NCI-H526 (cell line): ENCODE data around the gene ITPR3.

Experiments
- DNase-seq, 2 experiments: peaks; one replicate each; lab custom pipeline; 2025; lab: John Stamatoyannopoulos, UW

Gene ITPR3

GRCh38 chr6:33670086-33670660 lies 49.1 kb downstream of the ITPR3 start:
- DNase-seq = no peak

DNA sequence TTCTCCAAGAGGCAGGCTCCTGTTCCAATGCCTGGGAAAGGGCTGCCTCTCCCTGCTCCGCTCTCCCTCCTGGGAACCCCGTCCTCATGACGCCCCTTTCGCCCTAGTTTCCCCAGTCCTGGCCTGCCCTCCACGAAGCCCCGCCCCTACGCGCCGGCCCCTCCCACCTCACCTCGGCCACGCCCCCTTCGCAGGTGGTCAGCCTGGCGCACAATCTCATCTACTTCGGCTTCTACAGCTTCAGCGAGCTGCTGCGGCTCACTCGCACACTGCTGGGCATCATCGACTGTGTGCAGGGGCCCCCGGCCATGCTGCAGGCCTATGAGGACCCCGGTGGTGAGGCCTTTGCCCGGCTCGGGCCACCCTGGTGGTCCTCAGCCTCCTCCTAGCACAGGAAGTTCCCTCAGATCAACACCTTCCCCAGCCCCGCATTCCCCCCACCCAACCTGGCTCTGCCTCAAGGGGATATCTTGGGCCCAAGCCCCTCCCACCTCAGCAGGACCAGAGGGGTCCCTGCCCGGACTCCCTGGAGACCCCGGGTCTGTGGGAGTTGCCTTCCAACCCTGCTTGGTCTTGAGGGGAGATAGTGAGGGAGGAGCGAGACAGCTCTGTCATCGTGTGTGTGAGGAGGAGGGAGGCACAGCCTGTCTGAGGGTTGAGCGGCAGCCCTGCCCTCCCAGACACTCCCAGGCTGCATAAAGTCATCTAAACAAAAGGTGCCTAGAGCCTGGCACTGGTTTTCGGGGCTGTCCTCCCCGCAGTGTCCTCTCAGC lies 50.0 kb downstream of the ITPR3 start:
- DNase-seq = no peak

DNA sequence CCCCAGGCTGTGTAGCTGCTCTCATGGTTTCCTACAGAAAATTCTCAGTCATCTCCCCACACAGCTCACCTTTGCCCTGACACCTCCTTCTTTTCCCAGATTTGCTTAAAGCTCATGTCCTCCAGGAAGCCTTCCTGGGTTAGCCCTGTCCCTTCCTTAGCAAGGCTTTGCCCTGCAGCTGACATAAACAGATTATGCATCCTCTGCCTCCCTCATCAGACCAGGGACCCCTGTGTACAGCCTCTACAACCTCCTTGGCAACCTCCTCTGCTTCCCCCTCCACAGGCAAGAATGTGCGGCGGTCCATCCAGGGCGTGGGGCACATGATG lies 50.6 kb downstream of the ITPR3 start:
- no peak for DNase-seq

- DNase-seq = no peak
Measured at GRCh38 chr6:33672808-33673207, 51.7 kb downstream of the ITPR3 start.

GRCh38 chr6:33673851-33674250 lies 52.7 kb downstream of the ITPR3 start:
- DNase-seq = no peak

DNA sequence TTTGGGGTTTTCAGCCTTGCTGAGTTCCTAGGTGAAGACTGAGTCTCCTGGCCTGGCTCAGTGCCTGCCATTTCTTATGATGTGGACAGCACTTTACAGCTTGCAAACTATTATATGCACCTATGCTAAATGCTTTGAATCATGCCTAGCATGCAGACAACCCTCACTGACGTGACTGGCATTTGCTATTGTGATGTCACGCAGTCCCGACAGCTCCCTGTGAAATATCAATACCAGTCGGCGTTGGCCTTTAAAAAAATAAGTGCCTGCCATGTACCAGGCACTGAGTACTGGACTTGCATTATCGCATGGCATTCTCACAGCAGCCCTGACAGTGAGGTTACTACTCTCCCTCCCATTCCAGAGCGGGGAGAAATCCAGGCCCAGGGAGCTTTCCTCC lies 54.8 kb downstream of the ITPR3 start:
- DNase-seq = no peak

DNA sequence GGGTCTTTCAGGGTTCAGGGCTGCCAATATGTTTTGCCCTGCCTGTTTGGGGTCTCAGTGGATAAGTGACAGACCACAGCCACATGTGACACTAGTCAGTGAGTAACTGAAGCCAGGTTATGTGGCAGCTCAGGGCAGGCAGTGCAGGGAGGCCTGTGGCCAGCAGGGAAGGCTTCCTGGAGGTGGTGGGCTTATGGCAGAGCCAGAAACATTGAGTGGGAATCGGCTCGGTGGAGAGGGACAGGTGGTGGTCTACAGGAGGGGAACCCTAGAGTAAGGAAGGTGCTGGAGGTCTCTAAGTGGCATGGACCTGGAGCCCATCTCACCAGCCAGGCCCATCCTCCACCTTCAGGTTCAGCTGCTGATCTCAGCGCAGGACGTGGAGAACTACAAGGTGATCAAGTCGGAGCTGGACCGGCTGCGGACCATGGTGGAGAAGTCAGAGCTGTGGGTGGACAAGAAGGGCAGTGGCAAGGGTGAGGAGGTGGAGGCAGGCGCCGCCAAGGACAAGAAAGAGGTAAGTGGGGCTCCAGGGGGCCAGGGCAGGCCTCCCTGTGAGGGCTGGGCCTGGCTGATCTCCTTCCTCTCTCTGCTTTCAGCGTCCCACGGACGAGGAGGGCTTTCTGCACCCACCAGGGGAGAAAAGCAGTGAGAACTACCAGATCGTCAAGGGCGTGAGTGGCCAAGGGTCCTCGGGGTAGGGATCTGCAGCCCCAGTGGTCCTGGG lies 55.5 kb downstream of the ITPR3 start:
- DNase-seq = no peak

- no peak for DNase-seq
Measured at GRCh38 chr6:33677143-33677660, 56.1 kb downstream of the ITPR3 start.

GRCh38 chr6:33677689-33678088 lies 56.6 kb downstream of the ITPR3 start:
- DNase-seq = no peak

DNA sequence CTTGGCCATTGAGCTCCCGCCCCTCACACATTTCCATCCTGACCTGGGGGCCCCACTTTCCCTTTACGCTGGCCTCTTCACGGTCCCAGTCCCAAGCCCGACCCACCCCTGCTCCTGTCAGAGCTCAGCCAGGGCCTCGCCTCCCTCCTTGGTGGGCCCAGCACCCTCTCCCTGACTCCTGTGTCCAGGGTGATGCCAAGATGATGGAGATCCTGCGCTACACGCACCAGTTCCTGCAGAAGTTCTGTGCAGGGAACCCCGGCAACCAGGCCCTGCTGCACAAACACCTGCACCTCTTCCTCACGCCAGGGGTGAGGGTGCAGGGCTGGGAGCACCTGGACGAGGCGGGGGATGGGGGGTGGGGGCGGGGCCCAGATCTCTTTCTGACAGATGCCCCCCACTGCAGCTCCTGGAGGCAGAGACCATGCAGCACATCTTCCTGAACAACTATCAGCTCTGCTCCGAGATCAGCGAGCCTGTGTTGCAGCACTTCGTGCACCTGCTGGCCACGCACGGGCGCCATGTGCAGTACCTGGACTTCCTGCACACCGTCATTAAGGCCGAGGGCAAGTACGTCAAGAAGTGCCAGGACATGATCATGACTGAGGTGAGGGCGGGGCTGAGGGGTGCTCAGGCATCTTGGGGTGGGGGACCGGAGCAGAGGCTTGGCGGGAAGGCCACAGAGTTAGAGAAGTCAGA lies 57.3 kb downstream of the ITPR3 start:
- no peak for DNase-seq

- no peak for DNase-seq
Measured at GRCh38 chr6:33678932-33679490, 57.9 kb downstream of the ITPR3 start.

DNA sequence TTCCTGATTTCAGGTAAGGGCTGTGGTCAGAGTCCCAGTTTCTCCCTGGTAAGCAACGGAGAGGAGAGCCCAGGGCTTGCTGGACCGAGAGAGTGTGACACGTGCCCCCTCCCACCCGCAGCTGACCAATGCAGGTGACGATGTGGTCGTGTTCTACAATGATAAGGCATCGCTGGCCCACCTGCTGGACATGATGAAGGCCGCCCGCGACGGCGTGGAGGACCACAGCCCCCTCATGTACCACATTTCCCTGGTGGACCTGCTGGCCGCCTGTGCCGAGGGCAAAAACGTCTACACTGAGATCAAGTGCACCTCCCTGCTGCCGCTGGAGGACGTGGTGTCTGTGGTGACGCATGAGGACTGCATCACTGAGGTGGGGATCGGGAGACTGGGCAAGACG lies 58.6 kb downstream of the ITPR3 start:
- no peak for DNase-seq

DNA sequence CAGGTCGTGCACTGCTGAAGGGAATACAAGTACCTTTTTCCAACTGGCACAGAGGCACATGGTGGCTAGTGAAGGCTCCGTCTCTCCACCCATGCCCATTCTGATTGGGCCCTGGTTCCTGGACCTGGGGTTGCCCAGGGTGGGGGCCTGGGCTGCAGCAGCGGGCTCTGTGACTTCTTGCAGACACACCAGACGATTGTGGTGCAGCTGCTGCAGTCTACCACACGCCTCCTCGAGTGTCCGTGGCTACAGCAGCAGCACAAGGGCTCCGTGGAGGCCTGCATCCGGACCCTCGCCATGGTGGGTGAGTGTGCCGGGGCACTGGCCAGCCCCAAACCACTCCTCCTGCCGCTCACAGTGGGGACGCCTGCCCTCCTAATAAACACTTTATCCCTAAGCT lies 61.2 kb downstream of the ITPR3 start:
- DNase-seq = no peak

DNA sequence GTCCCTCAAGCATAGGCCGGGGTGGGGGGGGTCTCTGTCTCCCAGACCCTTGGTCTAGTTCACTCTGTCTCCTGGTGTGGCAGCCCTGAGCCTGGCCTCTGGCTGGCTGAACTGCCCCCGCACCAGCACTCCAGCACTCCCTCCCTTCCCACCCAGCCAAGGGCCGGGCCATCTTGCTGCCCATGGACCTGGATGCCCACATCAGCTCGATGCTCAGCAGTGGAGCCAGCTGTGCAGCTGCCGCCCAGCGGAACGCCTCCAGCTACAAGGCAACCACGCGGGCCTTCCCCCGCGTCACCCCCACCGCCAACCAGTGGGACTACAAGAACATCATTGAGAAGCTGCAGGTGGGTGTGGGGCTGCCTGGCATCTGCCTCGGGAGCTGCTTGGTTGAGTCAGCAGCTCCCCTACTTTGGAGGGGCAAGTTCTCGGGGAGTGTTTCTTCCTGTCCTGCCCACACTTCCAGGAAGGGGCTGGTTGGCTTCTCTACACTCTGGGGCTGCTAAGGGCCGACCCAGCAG lies 62.0 kb downstream of the ITPR3 start:
- DNase-seq = peak in 1 of 2 experiments; percentile 20

DNA sequence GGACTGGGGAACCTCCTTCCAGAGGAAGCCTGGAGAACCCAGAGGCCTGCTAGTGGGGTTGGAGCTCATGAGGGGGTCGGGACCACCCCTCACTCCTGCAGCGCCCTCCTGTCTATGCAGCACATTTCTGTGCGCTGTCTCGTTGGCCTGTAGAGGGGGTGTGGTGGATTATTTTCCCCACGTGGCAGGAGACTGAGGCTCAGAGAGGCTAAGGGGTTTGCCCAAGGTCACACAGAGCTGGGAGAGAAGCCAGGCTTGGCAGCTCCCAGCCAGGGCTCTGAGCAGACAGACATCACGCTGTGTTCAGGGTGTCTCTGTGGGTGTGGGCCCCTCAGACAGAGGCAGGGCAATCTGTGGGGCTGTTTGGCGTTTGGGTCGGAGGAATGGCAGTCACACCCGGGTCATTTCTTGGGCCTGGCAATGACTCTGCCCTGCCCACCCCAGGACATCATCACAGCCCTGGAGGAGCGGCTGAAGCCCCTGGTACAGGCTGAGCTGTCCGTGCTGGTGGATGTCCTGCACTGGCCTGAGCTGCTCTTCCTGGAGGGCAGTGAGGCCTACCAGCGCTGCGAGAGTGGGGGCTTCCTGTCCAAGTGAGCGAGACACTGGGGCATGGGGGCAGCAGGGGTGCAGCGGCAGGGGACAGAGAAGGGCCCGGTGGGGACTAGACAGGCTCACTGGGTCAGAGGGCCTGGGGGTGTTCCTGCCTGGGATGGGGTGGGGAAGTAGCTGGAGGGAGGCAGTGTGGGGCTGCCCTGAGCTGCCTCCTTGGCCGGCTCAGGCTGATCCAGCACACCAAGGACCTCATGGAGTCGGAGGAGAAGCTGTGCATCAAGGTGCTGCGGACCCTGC lies 62.7 kb downstream of the ITPR3 start:
- DNase-seq = no peak

GRCh38 chr6:33684428-33684896 lies 63.3 kb downstream of the ITPR3 start:
- DNase-seq = no peak

- no peak for DNase-seq
Measured at GRCh38 chr6:33684983-33685382, 63.9 kb downstream of the ITPR3 start.

GRCh38 chr6:33685411-33686224 lies 64.5 kb downstream of the ITPR3 start:
- no peak for DNase-seq

GRCh38 chr6:33686225-33686924 lies 65.3 kb downstream of the ITPR3 start:
- no peak for DNase-seq
